Stimulated activated CD4-positive, alpha-beta T cell treated with anti-CD3 and anti-CD28 coated beads, Interleukin-12 subunit alpha, Interleukin-12 subunit beta, amount 100 ng/mL, for 4 hours (primary cell): ENCODE measurements around the gene TBC1D22A.
"Not testable (repeated sequence)": the region's sequence is repeated elsewhere in the genome, so short reads cannot be mapped to it uniquely, and the experiment has no call there.

Experiments used
- DNase-seq: peaks from one replicate; pipeline ENCODE4 v3.0.0-alpha.2; 2020

Gene TBC1D22A

GRCh38 chr22:46978668-46979067 lies 216.2 kb downstream of the TBC1D22A start:
- DNase-seq, result not testable (repeated sequence)

- DNase-seq, result no peak
Observed at GRCh38 chr22:46979506-46979905, 217.1 kb downstream of the TBC1D22A start.

GRCh38 chr22:46980392-46980791 lies 217.9 kb downstream of the TBC1D22A start:
- DNase-seq, result no peak

DNA sequence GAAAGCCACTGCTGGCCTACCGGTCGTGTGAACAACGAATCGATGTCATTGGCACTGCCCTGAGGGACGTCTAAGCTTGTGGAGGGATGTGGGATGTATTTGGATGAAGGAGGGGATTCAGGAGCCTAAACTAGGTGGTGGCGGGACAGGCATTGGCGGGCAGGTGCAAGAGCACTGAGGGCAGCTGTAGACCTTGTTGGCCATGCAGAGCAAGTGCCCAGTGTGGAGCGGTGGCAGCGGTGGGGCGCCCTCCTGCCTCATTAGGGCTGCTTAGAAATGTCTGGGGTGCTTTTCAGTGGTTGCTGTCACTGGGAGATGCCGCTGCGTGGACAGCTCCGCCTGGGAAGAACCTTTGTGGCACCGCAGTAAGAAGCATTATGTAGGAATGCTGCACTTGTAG lies 220.2 kb downstream of the TBC1D22A start:
- no peak for DNase-seq

GRCh38 chr22:46983046-46983445 lies 220.6 kb downstream of the TBC1D22A start:
- DNase-seq, result no peak

DNA sequence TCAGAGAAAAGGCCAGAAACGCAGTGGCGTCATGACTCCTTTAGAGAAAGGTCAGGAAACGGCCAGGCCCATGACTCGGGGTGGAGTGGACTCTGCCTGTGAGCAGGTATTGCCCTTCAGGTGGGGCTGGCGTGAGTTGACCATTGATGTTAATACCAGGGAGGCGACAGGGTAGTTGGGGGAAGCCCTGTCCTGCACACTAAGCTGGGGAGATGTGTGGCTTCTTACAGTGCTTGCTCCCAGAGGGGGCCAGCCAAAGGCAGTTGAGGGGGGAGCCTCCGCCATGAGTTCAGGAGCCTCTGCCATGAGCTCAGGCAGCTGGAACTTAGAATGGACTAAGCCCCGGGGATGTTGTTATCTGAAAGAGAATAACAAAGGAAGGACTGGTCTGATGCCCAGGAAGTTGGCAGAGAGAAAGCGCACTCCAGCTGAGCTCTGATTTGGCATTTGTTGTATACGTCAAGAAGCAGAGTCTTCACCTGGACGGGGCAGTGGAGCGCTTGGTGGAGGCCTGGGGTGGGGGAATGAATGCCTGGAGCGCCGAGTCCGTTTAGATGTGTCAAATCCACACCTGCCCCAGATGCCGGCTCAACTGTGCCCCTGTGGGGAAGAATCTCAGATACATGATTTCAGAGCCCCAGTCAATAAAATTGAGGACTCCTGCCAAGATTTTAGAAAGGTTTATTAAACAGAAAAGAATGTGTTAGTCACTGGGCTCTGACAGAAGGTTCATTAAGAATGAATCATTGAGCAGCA lies 222.5 kb downstream of the TBC1D22A start:
- no peak for DNase-seq

GRCh38 chr22:46985507-46985882 lies 223.0 kb downstream of the TBC1D22A start:
- no peak for DNase-seq

DNA sequence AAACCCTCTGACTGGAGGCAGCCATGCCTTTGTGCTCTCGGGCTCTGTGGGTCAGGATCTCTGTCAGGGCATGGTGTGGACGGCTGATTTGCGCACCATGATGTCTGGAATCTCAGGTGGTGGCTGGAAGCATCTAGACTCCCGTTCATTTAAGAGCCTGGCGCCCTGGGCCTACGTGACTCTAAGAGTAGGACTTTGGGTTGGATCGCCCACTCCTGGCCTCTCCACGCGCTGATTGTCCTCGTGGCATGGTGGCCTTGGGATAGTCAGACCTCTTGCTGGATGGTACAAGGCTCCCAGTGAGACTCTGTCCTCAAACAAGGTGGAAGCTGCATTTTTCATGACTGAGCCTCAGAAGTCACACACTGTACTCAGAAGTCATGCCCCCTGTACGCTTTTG lies 224.3 kb downstream of the TBC1D22A start:
- DNase-seq, result no peak

GRCh38 chr22:46990937-46991550 lies 228.6 kb downstream of the TBC1D22A start:
- no peak for DNase-seq

- DNase-seq, result no peak
Observed at GRCh38 chr22:46991666-46992065, 229.2 kb downstream of the TBC1D22A start.

DNA sequence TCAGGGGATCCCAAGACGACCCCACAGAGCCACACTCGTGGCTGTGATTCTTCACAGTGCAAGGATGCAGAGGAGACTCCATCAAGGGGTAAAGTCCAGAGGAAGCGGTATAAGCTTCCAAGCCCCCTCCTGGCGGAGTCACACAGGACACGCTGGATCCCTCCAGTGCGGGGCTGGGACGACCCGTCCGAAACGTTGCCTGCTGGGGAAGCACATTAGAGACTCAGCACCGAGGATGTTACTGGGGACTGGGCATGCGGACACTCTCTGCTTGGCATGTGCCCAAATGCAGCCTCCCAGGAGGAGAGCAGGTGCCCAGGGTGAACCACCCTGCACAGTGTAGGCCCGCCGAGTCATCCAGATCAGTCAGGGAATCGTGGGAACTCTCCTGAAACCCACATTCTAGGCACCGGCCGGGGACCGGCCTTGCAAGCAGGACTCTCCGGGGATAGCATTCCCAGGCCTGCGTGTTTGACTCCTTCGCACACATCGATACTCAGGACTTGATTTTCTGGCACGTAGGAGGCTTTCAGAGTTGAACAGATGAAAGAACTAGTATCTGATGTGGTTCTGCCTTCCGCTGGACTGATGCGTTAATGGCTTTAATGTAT lies 229.8 kb downstream of the TBC1D22A start:
- DNase-seq, result no peak

- no peak for DNase-seq
Observed at GRCh38 chr22:46993633-46994032, 231.2 kb downstream of the TBC1D22A start.

DNA sequence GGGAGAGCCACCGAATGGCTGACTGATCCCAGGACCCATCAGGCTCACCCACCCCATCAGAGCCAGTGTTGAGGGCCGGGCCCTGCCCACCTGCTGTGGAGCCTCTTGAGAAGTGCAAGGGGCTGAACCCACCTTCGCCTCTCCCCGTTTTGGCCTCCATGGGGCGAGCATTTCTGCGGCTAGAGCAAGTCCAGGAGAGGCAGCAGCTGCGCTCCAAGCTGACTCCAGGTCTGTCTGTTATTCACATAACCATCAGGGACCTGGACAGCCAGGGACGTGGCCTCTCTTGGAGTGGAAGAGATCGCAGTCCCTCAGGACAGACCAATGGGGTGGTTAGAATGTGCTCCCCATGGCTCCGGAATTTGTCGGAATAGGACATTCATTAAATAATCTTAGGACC lies 231.8 kb downstream of the TBC1D22A start:
- no peak for DNase-seq

GRCh38 chr22:46994983-46995382 lies 232.5 kb downstream of the TBC1D22A start:
- DNase-seq, result no peak

DNA sequence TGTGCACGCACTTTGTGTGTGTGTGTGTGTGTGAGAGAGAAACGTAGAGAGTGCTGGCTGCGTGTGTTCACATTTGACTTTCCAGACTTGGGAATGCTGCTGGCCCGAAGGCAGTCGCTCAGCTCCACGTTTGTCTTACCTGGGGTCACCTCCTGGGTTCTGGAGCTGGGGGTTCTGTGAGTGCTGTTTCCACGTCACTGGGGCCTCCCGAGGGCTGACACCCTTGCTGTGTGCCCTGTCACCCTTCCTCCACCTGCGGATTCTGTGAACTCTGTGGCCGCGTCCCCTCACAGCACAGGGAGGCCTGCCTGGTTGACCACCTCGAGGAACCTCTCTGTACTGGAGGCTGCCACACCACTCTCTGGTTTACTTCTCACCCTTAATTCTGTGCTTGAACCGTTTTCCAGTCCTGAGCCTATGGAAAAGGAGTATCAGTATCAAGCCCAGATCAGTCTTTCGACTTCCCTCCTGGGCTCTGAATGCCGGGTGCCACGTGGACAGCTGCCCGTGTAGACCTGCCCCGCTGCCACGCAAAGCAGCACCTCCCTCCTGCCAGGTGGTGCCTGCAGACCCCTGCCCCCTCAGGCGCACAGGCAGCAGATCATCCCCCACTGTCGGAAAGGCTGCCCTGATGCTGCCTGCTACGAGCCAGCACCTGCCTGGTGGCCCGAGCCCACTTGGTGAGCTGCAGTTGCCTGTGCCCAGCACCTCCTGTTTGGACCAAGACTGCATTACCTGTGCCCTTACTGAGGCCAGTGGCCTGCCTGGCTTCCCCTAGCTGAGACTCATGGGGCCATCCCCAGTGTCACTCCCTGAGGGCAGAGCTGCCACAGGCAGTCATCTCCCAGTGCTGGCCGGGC lies 233.3 kb downstream of the TBC1D22A start:
- DNase-seq, result no peak

DNA sequence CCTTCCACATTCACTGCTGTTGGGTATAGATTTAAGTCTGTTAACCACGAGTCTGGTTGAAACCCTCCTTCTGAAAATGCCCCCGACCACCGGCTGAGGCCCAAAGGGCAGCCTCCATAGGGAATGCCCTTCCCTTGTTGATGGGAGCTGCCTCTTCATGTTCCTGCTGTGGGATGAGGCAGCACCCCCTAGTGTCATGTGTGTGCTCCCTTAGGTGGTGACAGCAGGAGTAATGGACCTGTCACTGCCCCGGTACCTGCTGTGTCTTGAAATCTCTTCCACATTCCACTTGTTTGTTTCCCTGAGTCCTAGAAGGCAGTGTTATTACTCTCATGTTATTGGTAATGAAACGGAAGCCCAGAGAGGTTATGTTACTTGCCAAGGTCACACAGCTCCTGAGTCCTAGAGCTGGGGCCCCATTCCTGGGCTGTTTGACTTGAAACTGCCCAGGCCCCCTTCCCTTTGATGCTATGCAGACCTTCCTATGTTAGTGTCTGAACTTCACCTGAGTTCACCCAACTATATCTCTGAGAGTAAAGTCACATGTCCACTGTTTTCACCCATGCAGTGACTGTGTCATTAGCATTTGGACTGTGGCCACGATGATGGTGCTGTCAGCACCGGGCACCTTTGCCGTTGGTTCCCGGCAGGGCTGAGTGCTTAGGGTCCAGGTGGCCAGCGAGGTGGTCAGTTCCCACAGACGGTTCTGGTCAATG lies 234.3 kb downstream of the TBC1D22A start:
- DNase-seq, result no peak

- no peak for DNase-seq
Observed at GRCh38 chr22:46997311-46997970, 235.0 kb downstream of the TBC1D22A start.

DNA sequence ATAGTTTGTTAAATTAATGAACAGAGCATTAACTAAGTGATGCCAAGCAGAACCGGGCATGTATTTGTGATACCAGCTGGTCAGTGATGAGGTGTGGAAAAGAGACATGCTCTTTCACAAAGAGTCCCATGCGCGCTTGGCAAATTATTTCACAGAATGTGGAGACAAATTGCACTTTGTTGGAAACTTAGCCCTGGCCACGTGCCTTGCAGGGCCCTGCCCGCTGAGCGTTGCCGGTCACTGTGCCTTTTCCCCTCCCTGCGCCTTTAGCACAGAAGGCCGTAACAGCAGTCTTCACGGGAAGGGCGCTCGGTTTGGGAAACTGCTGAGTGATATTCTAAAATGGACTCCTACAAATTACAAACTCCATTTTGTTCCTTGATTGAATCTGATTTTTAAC lies 235.9 kb downstream of the TBC1D22A start:
- no peak for DNase-seq

DNA sequence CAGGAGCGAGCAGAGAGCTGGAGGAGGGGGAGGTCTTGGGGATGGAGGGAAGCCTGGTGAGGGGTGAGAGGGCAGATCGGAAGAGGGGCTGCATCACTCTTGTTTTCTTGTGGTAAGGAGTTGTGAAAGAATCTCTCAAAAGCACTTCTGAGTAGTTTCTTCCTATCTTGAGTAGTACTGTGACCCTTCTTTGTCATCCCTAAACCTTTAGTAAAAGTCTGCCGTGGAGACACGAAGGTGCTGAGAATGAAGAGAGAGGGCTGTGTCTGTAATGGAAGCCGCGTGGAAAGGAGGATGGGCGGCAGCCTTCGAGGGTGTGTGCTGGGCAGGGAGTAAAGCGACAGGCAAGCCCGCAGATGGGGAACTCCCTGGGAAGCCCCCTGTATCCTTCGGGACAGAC lies 237.8 kb downstream of the TBC1D22A start:
- DNase-seq, result no peak

DNA sequence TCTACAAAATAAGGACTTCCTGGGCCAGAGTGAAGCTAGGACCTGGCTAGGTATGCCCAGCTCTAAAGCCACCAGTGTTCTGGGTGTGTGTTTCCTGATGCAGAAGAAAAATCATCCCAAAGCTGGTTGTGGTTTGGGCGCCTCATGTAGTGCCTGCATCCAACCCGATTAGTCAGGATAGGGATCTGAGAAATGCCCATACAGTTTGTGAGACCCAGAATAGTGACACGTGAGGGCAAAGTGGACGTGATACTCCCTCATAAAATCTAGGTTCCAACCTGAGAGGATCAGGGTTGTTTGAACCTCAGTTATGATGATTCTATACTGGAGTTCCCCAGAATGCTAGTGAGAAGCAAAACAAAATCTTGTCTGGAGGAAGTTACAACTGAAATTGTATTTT lies 238.4 kb downstream of the TBC1D22A start:
- DNase-seq, result no peak

GRCh38 chr22:47001288-47001687 lies 238.8 kb downstream of the TBC1D22A start:
- no peak for DNase-seq

DNA sequence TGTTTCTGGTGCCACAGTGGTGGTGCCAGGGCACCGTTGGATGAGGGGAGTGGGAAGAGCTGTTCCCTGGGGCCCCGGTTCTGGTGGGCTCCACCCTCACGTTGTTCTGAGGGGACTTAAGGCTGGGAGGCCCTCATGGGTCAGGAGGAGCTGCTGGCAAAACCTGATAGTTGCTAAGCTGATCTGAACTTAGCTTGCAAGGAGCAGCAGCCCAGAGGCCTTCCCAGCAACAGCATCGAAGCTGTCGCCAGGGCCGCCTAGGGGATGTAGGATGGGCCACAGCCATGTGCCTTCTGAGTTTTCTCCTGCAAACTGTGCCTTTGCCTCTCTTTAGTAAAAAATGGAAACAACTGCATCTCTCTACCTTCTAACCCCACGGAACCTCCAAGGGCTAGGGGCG lies 240.2 kb downstream of the TBC1D22A start:
- DNase-seq, result no peak
